Measurements from ENCODE around the gene COL16A1. TPM values are rescaled to one million over a fixed set of nuclear protein-coding genes. Genes with fewer than 3 reads are reported as not detected.

COL16A1 gene
- total and polyA plus RNA-seq, 2 of the 13 experiments (the other 11 are each of a cell fraction or from before 2014, with no cell fraction given): 4.3 to 12.2 TPM

DNA sequence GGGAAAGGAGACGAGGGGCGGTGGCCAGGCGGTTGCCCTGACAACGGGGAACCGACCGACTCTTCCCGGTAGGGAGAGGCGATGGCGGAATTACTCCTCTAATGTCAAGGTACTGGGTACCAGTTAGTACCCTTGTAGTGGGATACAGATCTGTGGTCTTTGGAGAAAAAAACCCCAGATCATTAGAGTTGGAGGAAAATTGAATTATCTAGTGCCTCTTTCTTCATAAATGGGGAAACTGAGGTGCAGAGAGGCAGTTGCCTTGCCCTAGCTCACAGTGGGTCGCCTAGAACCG is 58.6 kb downstream of the COL16A1 start (continued):
- TF ChIP-seq, protein P1, sequence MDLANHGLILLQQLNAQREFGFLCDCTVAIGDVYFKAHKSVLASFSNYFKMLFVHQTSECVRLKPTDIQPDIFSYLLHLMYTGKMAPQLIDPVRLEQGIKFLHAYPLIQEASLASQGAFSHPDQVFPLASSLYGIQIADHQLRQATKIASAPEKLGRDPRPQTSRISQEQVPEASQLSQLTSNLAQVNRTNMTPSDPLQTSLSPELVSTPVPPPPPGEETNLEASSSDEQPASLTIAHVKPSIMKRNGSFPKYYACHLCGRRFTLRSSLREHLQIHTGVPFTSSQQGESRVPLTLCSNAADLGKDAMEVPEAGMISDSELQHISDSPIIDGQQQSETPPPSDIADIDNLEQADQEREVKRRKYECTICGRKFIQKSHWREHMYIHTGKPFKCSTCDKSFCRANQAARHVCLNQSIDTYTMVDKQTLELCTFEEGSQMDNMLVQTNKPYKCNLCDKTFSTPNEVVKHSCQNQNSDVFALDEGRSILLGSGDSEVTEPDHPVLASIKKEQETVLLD (CRISPR knock-in tag; IDR thresholded peaks at IDR 0.05; ENCODE audit: low read depth): no peak
- peak; percentile 59 for TF ChIP-seq RBM22 (optimal IDR thresholded peaks at IDR 0.05; ENCODE audit: low read length)
- TF ChIP-seq RFX1 (IDR thresholded peaks at IDR 0.05): peak; percentile 88
- 0 out of 2 replicates have a peak, but pooled peaks have one; percentile 27 for TF ChIP-seq ISL2 (CRISPR knock-in tag; IDR thresholded peaks at IDR 0.05)
- peak; percentile 44; the same call in 1 of the 2 replicates for TF ChIP-seq SIN3A (IDR thresholded peaks at IDR 0.05; ENCODE audit: borderline replicate concordance, low read depth, low read length)
- no peak for TF ChIP-seq ZNF33A (CRISPR knock-in tag; IDR thresholded peaks at IDR 0.05; ENCODE audit: borderline replicate concordance)

DNA sequence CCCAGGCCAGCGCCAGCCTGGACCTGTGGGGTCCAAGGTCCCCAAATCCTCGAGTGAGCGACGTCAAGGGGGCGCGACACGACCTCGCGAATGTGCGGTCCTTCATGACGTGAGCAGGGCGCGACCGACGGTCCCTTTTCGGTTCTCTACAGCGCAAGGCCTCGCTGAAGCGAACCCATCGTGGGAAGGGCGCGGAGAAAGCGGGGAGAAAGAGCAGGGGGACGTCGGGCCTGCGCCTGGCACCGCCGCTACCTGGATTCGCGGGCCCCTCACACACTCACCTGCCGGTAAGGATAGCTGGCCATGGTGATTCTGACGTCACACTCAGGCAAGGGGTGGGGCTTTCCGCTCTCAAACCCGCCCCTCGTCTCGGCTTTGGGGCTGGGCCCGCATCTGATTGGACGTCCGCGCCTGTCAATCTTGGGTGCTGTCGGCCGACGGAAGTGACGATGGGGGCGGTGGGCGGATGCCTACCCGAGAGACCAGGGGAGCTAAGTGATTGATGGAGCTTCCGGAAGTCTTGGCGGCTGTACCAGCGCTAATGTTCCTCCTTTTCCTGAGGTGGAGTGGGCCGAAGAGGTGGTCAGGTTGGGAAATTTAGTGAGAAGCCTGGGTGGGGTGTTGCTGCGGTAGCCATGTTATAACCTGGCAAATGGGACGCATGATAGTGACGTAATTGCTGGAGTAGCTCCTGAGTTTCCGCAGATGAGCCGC is 59.1 kb downstream of the COL16A1 start, which contains the start of gene PEF1:
TSS of gene PEF1 (minus strand) at position 317 of the 714 bp plus-strand sequence. CDS start at position 305, 12 bp downstream.
- Histone ChIP-seq H3K4me3 (replicated peaks in 1 of 3; ENCODE audit: insufficient read depth in 1 of 3, low read depth in 2 of 3, low read length in 3 of 3) (peak within 1 kb of the TSS; percentile 72 to 87 (median 84)), H3K36me3 (replicated peaks in 1 of 2; ENCODE audit: control insufficient read depth in 1 of 2, insufficient read depth in 2 of 2, low read length in 2 of 2) (peaks cover 2 to 4% of the 10 kb centered on the region in 2 experiments; a peak in 1 of 5 replicates), H3K27me3 (ENCODE audit: control insufficient read depth in 1 of 2, insufficient read depth in 2 of 2, low read length in 2 of 2) (no peaks in the 10 kb centered on the region; a peak in 1 of 5 replicates), H2AFZ (ENCODE audit: low read length) (peak within 1 kb of the TSS; percentile 93), H4K20me1 (ENCODE audit: insufficient read depth, low read length) (peaks cover 4% of the 10 kb centered on the region; the same call in 1 of the 2 replicates), H3K9ac (ENCODE audit: insufficient read depth, low read depth, low read length) (peak within 1 kb of the TSS; percentile 93), H3K79me2 (ENCODE audit: insufficient read depth, low read length) (peaks cover 38% of the 10 kb centered on the region), H3K4me1 (ENCODE audit: insufficient read depth, low read length) (peaks cover 67% of the 10 kb centered on the region), H3K4me2 (ENCODE audit: low read depth, low read length) (peak within 1 kb of the TSS; percentile 91), H3K27ac (ENCODE audit: extremely low read length, insufficient read depth, low read length) (peak within 1 kb of the TSS; percentile 89), H3K9me3 (ENCODE audit: low read length) (no peaks in the 10 kb centered on the region)
- DNase-seq (ENCODE audit: low spot score) (peak; percentile 94), ATAC-seq (peak; percentile 89), FAIRE-seq (peak; percentile 93)
- CTCF ChIA-PET (ENCODE audit: low intra/inter-chr PET ratio, low total read pairs): no interaction called here
- under 1% methylated on average over 29 of the region's 56 CpGs for WGBS (ENCODE audit: low lambda C conversion rate)
- intact Hi-C loops (cut with micrococcal nuclease; ENCODE audit: unreplicated experiment) (no loop called here), in situ Hi-C loops (cut with HindIII; ENCODE audit: extremely low pct_ligation_motif_present, low pct_unique_long_range_greater_than_20kb) (no loop called here)
- POLR2A ChIA-PET: interaction anchor here (0.8 to 2.7 kb wide), 14 partner anchors 11 to 348 kb away, joined by 3 to 22 read pairs (median 3); partner anchors contain the start of genes COL16A1, SNRNP40, TINAGL1 and ZCCHC17
- no TSS peak for BruUV-seq (replicated peaks)
- TF ChIP-seq ZNF431 (CRISPR knock-in tag; IDR thresholded peaks at IDR 0.05; ENCODE audit: borderline replicate concordance, low read depth) (0 out of 2 replicates have a peak, but pooled peaks have one; percentile 49), E2F2 (CRISPR knock-in tag; IDR thresholded peaks at IDR 0.05; ENCODE audit: borderline replicate concordance) (no peak), GTF3A (CRISPR knock-in tag; conservative IDR thresholded peaks at IDR 0.05) (peak; percentile 85; the same call in 1 of the 2 replicates), ZNF441 (CRISPR knock-in tag; IDR thresholded peaks at IDR 0.05; ENCODE audit: borderline replicate concordance) (0 out of 2 replicates have a peak, but pooled peaks have one; percentile 7), AKAP8 (CRISPR knock-in tag; IDR thresholded peaks at IDR 0.05) (0 out of 2 replicates have a peak, but pooled peaks have one; percentile 56)
- TF ChIP-seq, protein P2, sequence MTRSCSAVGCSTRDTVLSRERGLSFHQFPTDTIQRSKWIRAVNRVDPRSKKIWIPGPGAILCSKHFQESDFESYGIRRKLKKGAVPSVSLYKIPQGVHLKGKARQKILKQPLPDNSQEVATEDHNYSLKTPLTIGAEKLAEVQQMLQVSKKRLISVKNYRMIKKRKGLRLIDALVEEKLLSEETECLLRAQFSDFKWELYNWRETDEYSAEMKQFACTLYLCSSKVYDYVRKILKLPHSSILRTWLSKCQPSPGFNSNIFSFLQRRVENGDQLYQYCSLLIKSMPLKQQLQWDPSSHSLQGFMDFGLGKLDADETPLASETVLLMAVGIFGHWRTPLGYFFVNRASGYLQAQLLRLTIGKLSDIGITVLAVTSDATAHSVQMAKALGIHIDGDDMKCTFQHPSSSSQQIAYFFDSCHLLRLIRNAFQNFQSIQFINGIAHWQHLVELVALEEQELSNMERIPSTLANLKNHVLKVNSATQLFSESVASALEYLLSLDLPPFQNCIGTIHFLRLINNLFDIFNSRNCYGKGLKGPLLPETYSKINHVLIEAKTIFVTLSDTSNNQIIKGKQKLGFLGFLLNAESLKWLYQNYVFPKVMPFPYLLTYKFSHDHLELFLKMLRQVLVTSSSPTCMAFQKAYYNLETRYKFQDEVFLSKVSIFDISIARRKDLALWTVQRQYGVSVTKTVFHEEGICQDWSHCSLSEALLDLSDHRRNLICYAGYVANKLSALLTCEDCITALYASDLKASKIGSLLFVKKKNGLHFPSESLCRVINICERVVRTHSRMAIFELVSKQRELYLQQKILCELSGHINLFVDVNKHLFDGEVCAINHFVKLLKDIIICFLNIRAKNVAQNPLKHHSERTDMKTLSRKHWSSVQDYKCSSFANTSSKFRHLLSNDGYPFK (CRISPR knock-in tag; IDR thresholded peaks at IDR 0.05; ENCODE audit: borderline replicate concordance): peak; percentile 90; the same call in 1 of the 2 replicates
- TF ChIP-seq, protein P3, sequence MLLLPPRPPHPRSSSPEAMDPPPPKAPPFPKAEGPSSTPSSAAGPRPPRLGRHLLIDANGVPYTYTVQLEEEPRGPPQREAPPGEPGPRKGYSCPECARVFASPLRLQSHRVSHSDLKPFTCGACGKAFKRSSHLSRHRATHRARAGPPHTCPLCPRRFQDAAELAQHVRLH (CRISPR knock-in tag; IDR thresholded peaks at IDR 0.05; ENCODE audit: borderline replicate concordance, low read depth): peak; percentile 81; the same call in 1 of the 2 replicates
- TF ChIP-seq, protein P4, sequence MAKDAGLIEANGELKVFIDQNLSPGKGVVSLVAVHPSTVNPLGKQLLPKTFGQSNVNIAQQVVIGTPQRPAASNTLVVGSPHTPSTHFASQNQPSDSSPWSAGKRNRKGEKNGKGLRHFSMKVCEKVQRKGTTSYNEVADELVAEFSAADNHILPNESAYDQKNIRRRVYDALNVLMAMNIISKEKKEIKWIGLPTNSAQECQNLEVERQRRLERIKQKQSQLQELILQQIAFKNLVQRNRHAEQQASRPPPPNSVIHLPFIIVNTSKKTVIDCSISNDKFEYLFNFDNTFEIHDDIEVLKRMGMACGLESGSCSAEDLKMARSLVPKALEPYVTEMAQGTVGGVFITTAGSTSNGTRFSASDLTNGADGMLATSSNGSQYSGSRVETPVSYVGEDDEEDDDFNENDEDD (CRISPR knock-in tag; IDR thresholded peaks at IDR 0.05; ENCODE audit: borderline replicate concordance): no peak; the same call in 1 of the 2 replicates
